ENCODE measurements around the gene SEMA7A.

DNA sequence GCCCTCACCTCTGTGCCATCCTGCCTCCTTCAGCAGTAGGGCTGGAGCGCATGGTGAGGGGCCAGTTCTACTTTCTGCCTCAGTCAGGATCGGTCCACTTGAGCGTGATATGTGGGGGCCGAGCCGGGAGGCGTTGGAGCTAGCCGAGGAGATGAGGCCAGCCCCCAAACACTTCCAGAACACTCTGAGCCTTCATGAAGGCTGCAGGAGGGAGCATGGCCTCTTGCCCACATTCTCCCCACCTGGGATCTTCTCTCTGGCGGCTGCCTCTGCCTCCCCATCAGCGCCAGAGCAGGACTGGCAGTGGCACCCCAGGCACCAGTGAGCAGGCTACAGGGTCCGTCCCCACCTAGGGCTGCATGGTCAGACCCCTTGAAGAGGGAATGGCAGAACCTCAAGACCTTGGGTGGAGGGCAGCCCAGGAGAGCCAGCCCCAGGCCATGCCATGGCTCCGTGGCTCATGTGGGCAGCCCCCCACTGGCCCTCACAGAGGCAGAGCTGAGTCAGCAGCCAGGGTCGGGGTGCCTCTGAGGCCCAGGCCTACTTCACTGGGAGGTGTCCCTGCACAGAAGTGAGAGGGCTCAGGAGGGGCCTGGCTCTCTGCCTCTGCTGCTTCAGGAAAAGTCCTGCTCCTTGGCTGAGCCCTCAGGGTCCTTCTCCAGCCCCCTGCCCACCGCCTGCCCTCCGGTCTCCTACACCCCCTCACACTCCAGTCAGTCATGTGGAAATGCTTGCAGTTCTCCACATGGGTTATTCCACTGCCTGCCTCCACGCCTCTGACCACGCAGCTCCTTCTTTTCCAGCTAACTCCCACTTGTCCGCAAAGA is 38.2 kb downstream of the SEMA7A start:
- no peak for TF ChIP-seq ZKSCAN1 (IDR thresholded peaks at IDR 0.05; ENCODE audit: low read depth, low read length)
- TF ChIP-seq, protein P1, sequence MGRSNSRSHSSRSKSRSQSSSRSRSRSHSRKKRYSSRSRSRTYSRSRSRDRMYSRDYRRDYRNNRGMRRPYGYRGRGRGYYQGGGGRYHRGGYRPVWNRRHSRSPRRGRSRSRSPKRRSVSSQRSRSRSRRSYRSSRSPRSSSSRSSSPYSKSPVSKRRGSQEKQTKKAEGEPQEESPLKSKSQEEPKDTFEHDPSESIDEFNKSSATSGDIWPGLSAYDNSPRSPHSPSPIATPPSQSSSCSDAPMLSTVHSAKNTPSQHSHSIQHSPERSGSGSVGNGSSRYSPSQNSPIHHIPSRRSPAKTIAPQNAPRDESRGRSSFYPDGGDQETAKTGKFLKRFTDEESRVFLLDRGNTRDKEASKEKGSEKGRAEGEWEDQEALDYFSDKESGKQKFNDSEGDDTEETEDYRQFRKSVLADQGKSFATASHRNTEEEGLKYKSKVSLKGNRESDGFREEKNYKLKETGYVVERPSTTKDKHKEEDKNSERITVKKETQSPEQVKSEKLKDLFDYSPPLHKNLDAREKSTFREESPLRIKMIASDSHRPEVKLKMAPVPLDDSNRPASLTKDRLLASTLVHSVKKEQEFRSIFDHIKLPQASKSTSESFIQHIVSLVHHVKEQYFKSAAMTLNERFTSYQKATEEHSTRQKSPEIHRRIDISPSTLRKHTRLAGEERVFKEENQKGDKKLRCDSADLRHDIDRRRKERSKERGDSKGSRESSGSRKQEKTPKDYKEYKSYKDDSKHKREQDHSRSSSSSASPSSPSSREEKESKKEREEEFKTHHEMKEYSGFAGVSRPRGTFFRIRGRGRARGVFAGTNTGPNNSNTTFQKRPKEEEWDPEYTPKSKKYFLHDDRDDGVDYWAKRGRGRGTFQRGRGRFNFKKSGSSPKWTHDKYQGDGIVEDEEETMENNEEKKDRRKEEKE (IDR thresholded peaks at IDR 0.05; ENCODE audit: borderline replicate concordance in 1 of 2, control insufficient read depth in 1 of 2, low read depth in 2 of 2, low read length in 1 of 2) = no peak
- TF ChIP-seq CREM (IDR thresholded peaks at IDR 0.05; ENCODE audit: low read depth) = no peak
- TF ChIP-seq, protein P2, sequence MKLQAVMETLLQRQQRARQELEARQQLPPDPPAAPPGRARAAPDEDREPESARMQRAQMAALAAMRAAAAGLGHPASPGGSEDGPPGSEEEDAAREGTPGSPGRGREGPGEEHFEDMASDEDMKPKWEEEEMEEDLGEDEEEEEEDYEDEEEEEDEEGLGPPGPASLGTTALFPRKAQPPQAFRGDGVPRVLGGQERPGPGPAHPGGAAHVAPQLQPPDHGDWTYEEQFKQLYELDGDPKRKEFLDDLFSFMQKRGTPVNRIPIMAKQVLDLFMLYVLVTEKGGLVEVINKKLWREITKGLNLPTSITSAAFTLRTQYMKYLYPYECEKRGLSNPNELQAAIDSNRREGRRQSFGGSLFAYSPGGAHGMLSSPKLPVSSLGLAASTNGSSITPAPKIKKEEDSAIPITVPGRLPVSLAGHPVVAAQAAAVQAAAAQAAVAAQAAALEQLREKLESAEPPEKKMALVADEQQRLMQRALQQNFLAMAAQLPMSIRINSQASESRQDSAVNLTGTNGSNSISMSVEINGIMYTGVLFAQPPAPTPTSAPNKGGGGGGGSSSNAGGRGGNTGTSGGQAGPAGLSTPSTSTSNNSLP (IDR thresholded peaks at IDR 0.05; ENCODE audit: borderline replicate concordance, low read depth, low read length) = no peak
- TF ChIP-seq SMAD4 (CRISPR knock-in tag; conservative IDR thresholded peaks at IDR 0.05) = no peak
- no peak for TF ChIP-seq TAF1 (IDR thresholded peaks at IDR 0.05; ENCODE audit: control insufficient read depth, extremely low read depth, insufficient read depth, low read length, severe bottlenecking)

All from K562 (cell line).